ENCODE results near the gene C1GALT1. TPM values are rescaled to one million over a fixed set of nuclear protein-coding genes. Genes with fewer than 3 reads are reported as not detected.

C1GALT1 gene
- total RNA-seq, 1 experiment from 2014 or later = 106 TPM

DNA sequence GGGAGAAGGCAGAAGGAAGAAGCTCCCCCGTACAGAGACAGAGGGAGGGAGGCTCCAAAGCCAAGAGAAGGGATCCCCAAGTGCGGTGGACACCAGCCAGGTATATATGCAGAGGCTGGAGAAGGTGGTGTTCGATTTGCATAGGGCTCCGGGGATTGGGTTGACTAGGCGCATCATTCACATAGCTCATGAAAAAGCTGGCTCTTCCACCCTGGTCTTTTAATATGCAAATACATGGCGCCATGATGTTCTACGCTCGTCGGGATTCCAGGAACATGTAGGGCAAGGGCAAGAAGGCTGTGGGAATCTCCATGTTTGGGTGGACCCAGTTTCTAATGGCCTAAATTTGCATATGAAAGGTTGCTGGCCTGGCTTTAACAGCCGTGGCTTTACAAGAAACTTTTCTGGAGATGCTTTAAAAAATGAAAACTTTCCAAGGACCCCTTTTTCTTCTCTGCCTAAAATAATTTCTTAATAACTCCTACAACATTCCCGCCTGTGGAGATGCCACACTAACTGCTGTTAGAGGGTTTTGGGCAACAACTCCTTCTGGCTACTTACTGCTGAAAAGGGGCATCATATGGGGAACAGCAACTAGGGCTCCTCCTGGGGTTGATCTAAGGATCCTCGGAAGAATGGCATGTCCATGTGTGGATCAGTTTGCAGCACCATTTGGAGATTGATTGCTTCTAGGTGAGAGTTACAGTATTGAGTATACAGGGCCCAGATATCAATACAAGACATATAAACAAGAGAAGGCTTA, 28.3 kb downstream of the C1GALT1 start:
- Mint-ChIP-seq H3K9me3 (no peaks in the 10 kb centered on the region), H3K4me1 (peaks cover 87% of the 10 kb centered on the region), H3K36me3 (peaks cover 23% of the 10 kb centered on the region), H3K27ac (peak overlapping the region; percentile 99), H3K27me3 (ENCODE audit: low read depth) (no peaks in the 10 kb centered on the region), H3K4me3 (peak overlapping the region; percentile 50)
- TF ChIP-seq TCF7 (CRISPR knock-in tag; IDR thresholded peaks at IDR 0.05; ENCODE audit: low read depth) (no peak), SP1 (CRISPR knock-in tag; conservative IDR thresholded peaks at IDR 0.05) (no peak)
- DNase-seq (ENCODE audit: low spot score) (peak; percentile 73), ATAC-seq (peak; percentile 95)
- ChIA-PET POLR2A (interaction anchor here (0.5 to 1.7 kb wide), 11 partner anchors 9 to 845 kb away, joined by 3 to 21 read pairs (median 4); partner anchors contain the start of gene C1GALT1), CTCF (interaction anchor here (0.6 to 3.9 kb wide), 4 partner anchors 28 to 108 kb away, joined by 3 to 17 read pairs (median 6); partner anchors contain the start of gene C1GALT1)

DNA sequence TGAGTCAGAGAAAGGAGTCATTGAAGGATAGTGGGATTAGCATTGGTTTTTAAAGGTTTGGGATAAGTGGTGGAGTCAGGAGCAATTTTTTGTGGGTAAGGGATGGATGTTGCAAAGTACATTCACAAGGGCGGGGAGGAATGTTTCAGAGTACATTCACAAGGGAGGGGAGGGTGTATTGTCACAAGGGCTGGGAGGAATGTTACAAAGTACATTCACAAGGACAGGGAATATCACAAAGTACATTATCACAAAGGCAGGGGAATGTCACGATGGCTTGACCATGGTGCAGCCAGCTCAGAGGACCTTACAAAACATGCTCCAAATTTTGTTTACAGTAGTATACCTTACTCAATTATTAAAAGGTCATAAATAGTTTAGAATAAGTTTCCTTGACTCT, 30.3 kb downstream of the C1GALT1 start:
- H3K9me3 Mint-ChIP-seq = no peaks in the 10 kb centered on the region
- TF ChIP-seq ZNF671 (CRISPR knock-in tag; IDR thresholded peaks at IDR 0.05) = no peak
- 0 out of 2 replicates have a peak, but pooled peaks have one; percentile 22 for TF ChIP-seq TEAD1 (CRISPR knock-in tag; IDR thresholded peaks at IDR 0.05)
- TF ChIP-seq, protein P1, sequence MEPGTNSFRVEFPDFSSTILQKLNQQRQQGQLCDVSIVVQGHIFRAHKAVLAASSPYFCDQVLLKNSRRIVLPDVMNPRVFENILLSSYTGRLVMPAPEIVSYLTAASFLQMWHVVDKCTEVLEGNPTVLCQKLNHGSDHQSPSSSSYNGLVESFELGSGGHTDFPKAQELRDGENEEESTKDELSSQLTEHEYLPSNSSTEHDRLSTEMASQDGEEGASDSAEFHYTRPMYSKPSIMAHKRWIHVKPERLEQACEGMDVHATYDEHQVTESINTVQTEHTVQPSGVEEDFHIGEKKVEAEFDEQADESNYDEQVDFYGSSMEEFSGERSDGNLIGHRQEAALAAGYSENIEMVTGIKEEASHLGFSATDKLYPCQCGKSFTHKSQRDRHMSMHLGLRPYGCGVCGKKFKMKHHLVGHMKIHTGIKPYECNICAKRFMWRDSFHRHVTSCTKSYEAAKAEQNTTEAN (CRISPR knock-in tag; IDR thresholded peaks at IDR 0.05) = no peak
- no peak for TF ChIP-seq NFE2L1 (CRISPR knock-in tag; IDR thresholded peaks at IDR 0.05)
- H3K4me1 Mint-ChIP-seq = peaks cover 86% of the 10 kb centered on the region
- peak overlapping the region; percentile 24; the same call in 1 of the 2 replicates for H3K4me3 Mint-ChIP-seq
- peak overlapping the region; percentile 99 for H3K27ac Mint-ChIP-seq
- DNase-seq (ENCODE audit: low spot score) (no peak), ATAC-seq (no peak)
- ChIA-PET POLR2A (no interaction called here), CTCF (interaction anchor here (3.9 kb wide), 1 partner anchor 30 kb away, joined by 17 read pairs; the partner anchor contains the start of gene C1GALT1)
- peaks cover 43% of the 10 kb centered on the region for H3K36me3 Mint-ChIP-seq
- H3K27me3 Mint-ChIP-seq (ENCODE audit: low read depth) = no peaks in the 10 kb centered on the region

DNA sequence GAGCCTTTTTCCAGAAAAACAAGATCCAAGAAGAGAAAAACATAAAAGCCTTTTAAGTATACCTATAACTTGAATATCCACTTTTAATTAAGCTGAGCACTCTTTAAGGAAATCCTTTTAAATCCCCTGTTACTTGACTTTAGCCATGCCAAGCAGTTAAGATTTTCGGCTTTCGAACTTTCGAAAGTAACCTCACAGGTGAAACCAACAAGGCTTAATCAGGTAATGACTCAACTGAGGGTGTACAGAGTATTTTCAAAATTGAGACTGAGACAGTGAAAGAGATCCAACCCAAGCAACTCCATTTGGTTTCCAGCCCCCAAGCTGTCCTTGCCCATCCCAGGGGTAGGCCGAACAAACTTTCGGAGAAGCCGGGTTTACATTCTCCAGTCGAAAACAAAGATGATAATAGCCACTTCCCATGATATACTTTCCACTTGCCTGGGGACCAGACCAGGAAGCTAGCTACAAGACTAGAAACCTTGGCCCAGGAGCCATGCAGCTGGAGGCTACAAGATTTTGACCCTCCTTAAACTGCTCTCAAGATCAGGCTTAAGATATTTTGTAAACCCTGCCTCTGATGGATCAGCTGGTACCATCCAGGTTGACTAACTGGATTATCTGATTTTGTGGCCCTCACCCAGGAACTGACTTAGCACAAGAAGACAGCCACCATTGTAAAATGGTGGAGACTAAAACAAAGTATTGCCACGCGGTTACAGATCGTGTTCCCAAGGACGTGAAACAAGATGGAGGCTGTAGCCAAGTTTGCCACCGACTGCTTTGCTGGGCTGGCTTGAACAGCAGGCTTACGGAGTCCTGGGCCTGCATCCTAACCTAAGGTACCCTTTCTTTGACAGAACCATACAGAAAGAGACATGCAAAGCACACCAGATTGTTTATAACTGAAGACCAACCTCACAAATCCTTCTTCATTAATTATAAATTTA, 32.3 kb downstream of the C1GALT1 start:
- POLR2A ChIA-PET = no interaction called here
- H3K27me3 Mint-ChIP-seq (ENCODE audit: low read depth) = no peaks in the 10 kb centered on the region
- peaks cover 55% of the 10 kb centered on the region for H3K36me3 Mint-ChIP-seq
- no peak for DNase-seq (ENCODE audit: low spot score)
- CTCF ChIA-PET = no interaction called here
- TF ChIP-seq, protein P2, sequence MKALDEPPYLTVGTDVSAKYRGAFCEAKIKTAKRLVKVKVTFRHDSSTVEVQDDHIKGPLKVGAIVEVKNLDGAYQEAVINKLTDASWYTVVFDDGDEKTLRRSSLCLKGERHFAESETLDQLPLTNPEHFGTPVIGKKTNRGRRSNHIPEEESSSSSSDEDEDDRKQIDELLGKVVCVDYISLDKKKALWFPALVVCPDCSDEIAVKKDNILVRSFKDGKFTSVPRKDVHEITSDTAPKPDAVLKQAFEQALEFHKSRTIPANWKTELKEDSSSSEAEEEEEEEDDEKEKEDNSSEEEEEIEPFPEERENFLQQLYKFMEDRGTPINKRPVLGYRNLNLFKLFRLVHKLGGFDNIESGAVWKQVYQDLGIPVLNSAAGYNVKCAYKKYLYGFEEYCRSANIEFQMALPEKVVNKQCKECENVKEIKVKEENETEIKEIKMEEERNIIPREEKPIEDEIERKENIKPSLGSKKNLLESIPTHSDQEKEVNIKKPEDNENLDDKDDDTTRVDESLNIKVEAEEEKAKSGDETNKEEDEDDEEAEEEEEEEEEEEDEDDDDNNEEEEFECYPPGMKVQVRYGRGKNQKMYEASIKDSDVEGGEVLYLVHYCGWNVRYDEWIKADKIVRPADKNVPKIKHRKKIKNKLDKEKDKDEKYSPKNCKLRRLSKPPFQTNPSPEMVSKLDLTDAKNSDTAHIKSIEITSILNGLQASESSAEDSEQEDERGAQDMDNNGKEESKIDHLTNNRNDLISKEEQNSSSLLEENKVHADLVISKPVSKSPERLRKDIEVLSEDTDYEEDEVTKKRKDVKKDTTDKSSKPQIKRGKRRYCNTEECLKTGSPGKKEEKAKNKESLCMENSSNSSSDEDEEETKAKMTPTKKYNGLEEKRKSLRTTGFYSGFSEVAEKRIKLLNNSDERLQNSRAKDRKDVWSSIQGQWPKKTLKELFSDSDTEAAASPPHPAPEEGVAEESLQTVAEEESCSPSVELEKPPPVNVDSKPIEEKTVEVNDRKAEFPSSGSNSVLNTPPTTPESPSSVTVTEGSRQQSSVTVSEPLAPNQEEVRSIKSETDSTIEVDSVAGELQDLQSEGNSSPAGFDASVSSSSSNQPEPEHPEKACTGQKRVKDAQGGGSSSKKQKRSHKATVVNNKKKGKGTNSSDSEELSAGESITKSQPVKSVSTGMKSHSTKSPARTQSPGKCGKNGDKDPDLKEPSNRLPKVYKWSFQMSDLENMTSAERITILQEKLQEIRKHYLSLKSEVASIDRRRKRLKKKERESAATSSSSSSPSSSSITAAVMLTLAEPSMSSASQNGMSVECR (CRISPR knock-in tag; IDR thresholded peaks at IDR 0.05; ENCODE audit: borderline replicate concordance) = no peak
- TF ChIP-seq ZNF138 (CRISPR knock-in tag; conservative IDR thresholded peaks at IDR 0.05) (no peak), ATF1 (CRISPR knock-in tag; IDR thresholded peaks at IDR 0.05) (no peak), OVOL2 (CRISPR knock-in tag; IDR thresholded peaks at IDR 0.05; ENCODE audit: borderline replicate concordance) (no peak), TP53 (CRISPR knock-in tag; IDR thresholded peaks at IDR 0.05) (no peak)
- TF ChIP-seq, protein P3, sequence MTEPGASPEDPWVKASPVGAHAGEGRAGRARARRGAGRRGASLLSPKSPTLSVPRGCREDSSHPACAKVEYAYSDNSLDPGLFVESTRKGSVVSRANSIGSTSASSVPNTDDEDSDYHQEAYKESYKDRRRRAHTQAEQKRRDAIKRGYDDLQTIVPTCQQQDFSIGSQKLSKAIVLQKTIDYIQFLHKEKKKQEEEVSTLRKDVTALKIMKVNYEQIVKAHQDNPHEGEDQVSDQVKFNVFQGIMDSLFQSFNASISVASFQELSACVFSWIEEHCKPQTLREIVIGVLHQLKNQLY (CRISPR knock-in tag; IDR thresholded peaks at IDR 0.05) = no peak
- TF ChIP-seq, protein P4, sequence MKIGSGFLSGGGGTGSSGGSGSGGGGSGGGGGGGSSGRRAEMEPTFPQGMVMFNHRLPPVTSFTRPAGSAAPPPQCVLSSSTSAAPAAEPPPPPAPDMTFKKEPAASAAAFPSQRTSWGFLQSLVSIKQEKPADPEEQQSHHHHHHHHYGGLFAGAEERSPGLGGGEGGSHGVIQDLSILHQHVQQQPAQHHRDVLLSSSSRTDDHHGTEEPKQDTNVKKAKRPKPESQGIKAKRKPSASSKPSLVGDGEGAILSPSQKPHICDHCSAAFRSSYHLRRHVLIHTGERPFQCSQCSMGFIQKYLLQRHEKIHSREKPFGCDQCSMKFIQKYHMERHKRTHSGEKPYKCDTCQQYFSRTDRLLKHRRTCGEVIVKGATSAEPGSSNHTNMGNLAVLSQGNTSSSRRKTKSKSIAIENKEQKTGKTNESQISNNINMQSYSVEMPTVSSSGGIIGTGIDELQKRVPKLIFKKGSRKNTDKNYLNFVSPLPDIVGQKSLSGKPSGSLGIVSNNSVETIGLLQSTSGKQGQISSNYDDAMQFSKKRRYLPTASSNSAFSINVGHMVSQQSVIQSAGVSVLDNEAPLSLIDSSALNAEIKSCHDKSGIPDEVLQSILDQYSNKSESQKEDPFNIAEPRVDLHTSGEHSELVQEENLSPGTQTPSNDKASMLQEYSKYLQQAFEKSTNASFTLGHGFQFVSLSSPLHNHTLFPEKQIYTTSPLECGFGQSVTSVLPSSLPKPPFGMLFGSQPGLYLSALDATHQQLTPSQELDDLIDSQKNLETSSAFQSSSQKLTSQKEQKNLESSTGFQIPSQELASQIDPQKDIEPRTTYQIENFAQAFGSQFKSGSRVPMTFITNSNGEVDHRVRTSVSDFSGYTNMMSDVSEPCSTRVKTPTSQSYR (CRISPR knock-in tag; IDR thresholded peaks at IDR 0.05) = no peak
- H3K4me3 Mint-ChIP-seq = no peak overlapping the region
- peaks cover 4% of the 10 kb centered on the region; the same call in 1 of the 2 replicates for H3K9me3 Mint-ChIP-seq
- H3K27ac Mint-ChIP-seq = peak overlapping the region; percentile 92
- peaks cover 67% of the 10 kb centered on the region for H3K4me1 Mint-ChIP-seq
- no peak for ATAC-seq

Data from WTC11 (cell line).